GM12878 (cell line): Measurements from ENCODE around the gene MYLK4. TPM values are rescaled to one million over a fixed set of nuclear protein-coding genes. Genes with fewer than 3 reads are reported as not detected.

Source experiments
- ATAC-seq: fragments of 200-7000 bp; cut with Tn5 transposase; 3 replicates; pipeline ENCODE4 v1.9.1; 2020; ENCODE audit warnings: mild to moderate bottlenecking, moderate library complexity
- BruUV-seq: library from RNA; stranded (reverse); fragments of 400-500 nt; replicated peaks from 2 replicates; lab custom pipeline; 2021; lab: Mats Ljungman, UMichigan
- CTCF ChIA-PET: fragments of 300-600 bp; sonication (Branson Sonifier 250); formaldehyde crosslinking; extraction: SDS; loops from one replicate; lab custom pipeline; 2021; ENCODE audit warnings: inconsistent platforms; lab: Yijun Ruan, JAX
- POLR2A ChIA-PET: fragments of 350-600 bp; formaldehyde crosslinking; extraction: SDS; loops from one replicate; lab custom pipeline; 2021; ENCODE audit warnings: inconsistent platforms; lab: Charles Lee
- RAD21 ChIA-PET: fragments of 300-600 bp; sonication (Branson Sonifier 250); formaldehyde crosslinking; loops from one replicate; lab custom pipeline; 2023; ENCODE audit warnings: antibody characterized with exemption; ENCODE audit not compliant: unreplicated experiment; lab: Charles Lee
- SMC1A ChIA-PET: fragments of 300-600 bp; sonication (Branson Sonifier 250); formaldehyde crosslinking; loops from one replicate; lab custom pipeline; 2023; ENCODE audit not compliant: unreplicated experiment, uncharacterized antibody; lab: Charles Lee
- DNase-seq: peaks from one replicate; pipeline ENCODE4 v3.0.0-alpha.2; 2011; ENCODE audit warnings: low read depth, low spot score
- FAIRE-seq: peaks from 3 replicates; lab custom pipeline; 2011; peaks lifted over from hg19 to GRCh38; lab: Jason Lieb, UNC
- H2AFZ ChIP-seq: 2 replicates; pipeline ENCODE4 v1.6.0; 2011; ENCODE audit warnings: low read depth, low read length, control low read depth; ENCODE audit not compliant: control insufficient read depth
- H3K27ac ChIP-seq: 2 replicates; pipeline ENCODE4 v1.5.1; 2011; ENCODE audit warnings: control low read depth; ENCODE audit not compliant: control insufficient read depth, insufficient read depth
- H3K27me3 ChIP-seq, 2 experiments: replicated peaks in 1 of 2; 2 replicates each; pipeline versions ENCODE4 v1.6.0 to v1.6.1; 2011; ENCODE audit warnings: low read length in 1 of 2; ENCODE audit not compliant: control insufficient read depth in 2 of 2, insufficient read depth in 2 of 2
- H3K36me3 ChIP-seq, 2 experiments: 2 replicates each; pipeline ENCODE4 v1.5.1; 2011; ENCODE audit warnings: low read length in 1 of 2; ENCODE audit not compliant: control insufficient read depth in 2 of 2, insufficient read depth in 2 of 2
- H3K4me1 ChIP-seq: 2 replicates; pipeline ENCODE4 v1.6.1; 2011; ENCODE audit warnings: mild to moderate bottlenecking, low read length, moderate library complexity, mixed read lengths; ENCODE audit not compliant: control insufficient read depth, insufficient read depth
- H3K4me2 ChIP-seq: 2 replicates; pipeline ENCODE4 v1.6.0; 2011; ENCODE audit warnings: control low read depth; ENCODE audit not compliant: control insufficient read depth, insufficient read depth
- H3K4me3 ChIP-seq: fragments of 200-600 bp; sonication (generic); 2 replicates; pipeline ENCODE4 v1.5.1; 2016
- H3K79me2 ChIP-seq: 2 replicates; pipeline ENCODE4 v1.6.0; 2011; ENCODE audit warnings: low read length; ENCODE audit not compliant: control insufficient read depth, insufficient read depth
- H3K9ac ChIP-seq: 2 replicates; pipeline ENCODE4 v1.8.0; 2011; ENCODE audit warnings: low read length, control low read depth, mixed read lengths; ENCODE audit not compliant: control insufficient read depth, insufficient read depth
- H3K9me3 ChIP-seq: replicated peaks from 3 replicates; pipeline ENCODE4 v1.5.1; 2011; ENCODE audit warnings: mild to moderate bottlenecking, low read length; ENCODE audit not compliant: control insufficient read depth, insufficient read depth
- H4K20me1 ChIP-seq: 2 replicates; pipeline ENCODE4 v1.6.0; 2011; ENCODE audit not compliant: control insufficient read depth, insufficient read depth
- ATF7 ChIP-seq: fragments of 450-650 bp; IDR thresholded peaks from 2 replicates; pipeline ENCODE4 v1.6.1; 2016; ENCODE audit warnings: low read depth, mild to moderate bottlenecking
- BCLAF1 ChIP-seq: fragments of 450-650 bp; IDR thresholded peaks from 2 replicates; pipeline ENCODE4 v1.6.1; 2017; ENCODE audit warnings: antibody characterized with exemption, mild to moderate bottlenecking, moderate library complexity
- CEBPB ChIP-seq, 2 experiments: fragments of 150-350 bp in 1 of 2; IDR thresholded peaks; 2 replicates each; pipeline ENCODE4 v1.6.1; 2012 to 2014; ENCODE audit warnings: low read depth in 2 of 2, low read length in 2 of 2, borderline replicate concordance in 1 of 2, inconsistent platforms in 1 of 2
- CHD4 ChIP-seq: fragments of 200-600 bp; sonication (generic); IDR thresholded peaks from 2 replicates; pipeline ENCODE4 v1.6.1; 2016; ENCODE audit warnings: mild to moderate bottlenecking
- CREB1 ChIP-seq: IDR thresholded peaks from 2 replicates; pipeline ENCODE4 v1.6.1; 2012; ENCODE audit warnings: low read depth, mild to moderate bottlenecking, inconsistent platforms
- ESRRA ChIP-seq: IDR thresholded peaks from 2 replicates; pipeline ENCODE4 v1.6.1; 2012; ENCODE audit warnings: mild to moderate bottlenecking, low read length, improper control_type of control experiment
- MTA3 ChIP-seq: IDR thresholded peaks from 2 replicates; pipeline ENCODE4 v1.6.1; 2012; ENCODE audit warnings: low read length, inconsistent platforms, borderline replicate concordance
- MXI1 ChIP-seq: fragments of 150-350 bp; IDR thresholded peaks from 2 replicates; pipeline ENCODE4 v1.6.1; 2011; ENCODE audit warnings: low read depth, mild to moderate bottlenecking, inconsistent platforms, low read length, improper control_type of control experiment
- POU2F2 ChIP-seq: IDR thresholded peaks from 3 replicates; pipeline ENCODE4 v1.6.1; 2011; ENCODE audit warnings: low read depth, mild to moderate bottlenecking, low read length, borderline replicate concordance
- RAD51 ChIP-seq: fragments of 450-650 bp; IDR thresholded peaks from 2 replicates; pipeline ENCODE4 v1.6.1; 2016; ENCODE audit warnings: moderate library complexity, mild to moderate bottlenecking, inconsistent platforms
- SMARCA5 ChIP-seq: fragments of 450-650 bp; IDR thresholded peaks from 2 replicates; pipeline ENCODE4 v1.6.1; 2017; ENCODE audit warnings: mild to moderate bottlenecking
- SP1 ChIP-seq: IDR thresholded peaks from one replicate; pipeline ENCODE4 v1.6.1; 2011; ENCODE audit warnings: low read depth, low read length
- TCF12 ChIP-seq: IDR thresholded peaks from 2 replicates; pipeline ENCODE4 v1.6.1; 2011; ENCODE audit warnings: low read depth, mild to moderate bottlenecking, low read length
- ZNF217 ChIP-seq: fragments of 450-650 bp; IDR thresholded peaks from 2 replicates; pipeline ENCODE4 v1.6.1; 2017; ENCODE audit warnings: antibody characterized with exemption, mild to moderate bottlenecking
- ZNF687 ChIP-seq: fragments of 450-650 bp; IDR thresholded peaks from 2 replicates; pipeline ENCODE4 v1.6.1; 2017; ENCODE audit warnings: mild to moderate bottlenecking, moderate library complexity
- WGBS: methylation state at CpG from one replicate; pipeline ENCODE4 v1.1.6; 2016; ENCODE audit warnings: low lambda C conversion rate; ENCODE audit not compliant: insufficient replicate concordance, insufficient coverage; ENCODE audit errors: missing lambda C conversion rate; 5-methylcytosine and 5-hydroxymethylcytosine counted together
- in situ Hi-C: fragments of 300-500 bp; cut with MboI; formaldehyde crosslinking; loops from 9 replicates; pipeline ENCODE4 v1.14.3; 2018; ENCODE audit warnings: mixed read lengths
- intact Hi-C: fragments of 100-400 bp; cut with micrococcal nuclease; formaldehyde crosslinking; loops from one replicate; pipeline ENCODE4 v1.14.2; 2022; ENCODE audit not compliant: unreplicated experiment
- polyA plus RNA-seq, 11 experiments: library from polyadenylated mRNA; depleted of rRNA in 4 of 11; unstranded in 6 of 11; stranded (reverse) in 5 of 11; fragments of >200 nt; fragmentation: Nextera tagmentation in 4 of 11; fragmentation: Illumina TruSeq in 1 of 11; extraction: Ambion mirVana in 4 of 11; extraction: Trizol in 1 of 11; gene quantifications; 1 replicate in 1 of 11; 2 replicates in 10 of 11; pipeline versions ENCODE4 v1.2.1 to v1.2.3, GENCODE V29; 2011 to 2016; ENCODE audit warnings: inconsistent platforms in 2 of 11, missing spikeins in 2 of 11, low read depth in 1 of 11
- total RNA-seq, 4 experiments: library from RNA; depleted of rRNA in 3 of 4; stranded (reverse); fragments of >200 nt in 3 of 4; fragmentation: Illumina TruSeq in 1 of 4; extraction: Trizol in 1 of 4; gene quantifications; 2 replicates each; pipeline versions ENCODE4 v1.2.1 to v1.2.3, GENCODE V29; 2013 to 2021
- TF ChIP-seq, protein P1 (sequence below): fragments of 450-650 bp; IDR thresholded peaks from 2 replicates; pipeline ENCODE4 v1.6.1; 2017; ENCODE audit warnings: borderline replicate concordance
- TF ChIP-seq, protein P2 (sequence below): fragments of 450-650 bp; IDR thresholded peaks from 2 replicates; pipeline ENCODE4 v1.6.1; 2014; ENCODE audit warnings: mild to moderate bottlenecking

MYLK4 gene
- total and polyA plus RNA-seq, 10 of the 15 experiments (the other 5 are each of a cell fraction or from before 2014, with no cell fraction given), result under 0.01 to 0.09 (median 0.05) TPM; not detected in 1

GRCh38 chr6:2646346-2646745, 104.4 kb downstream of the MYLK4 start:
- FAIRE-seq (no peak), ATAC-seq (no peak), DNase-seq (no peak)
- intact Hi-C loops (no loop called here), in situ Hi-C loops (no loop called here)
- Histone ChIP-seq H3K4me2 (no peak overlapping the region), H3K36me3 (no peaks in the 10 kb centered on the region), H3K79me2 (no peaks in the 10 kb centered on the region), H3K4me1 (peaks cover 2% of the 10 kb centered on the region; the same call in 1 of the 2 replicates), H3K4me3 (no peak overlapping the region), H3K9me3 (no peaks in the 10 kb centered on the region), H3K27me3 (peaks cover 4 to 8% of the 10 kb centered on the region in 2 experiments; a peak in 3 of 4 replicates), H2AFZ (no peak overlapping the region), H3K9ac (no peak overlapping the region), H3K27ac (no peak overlapping the region), H4K20me1 (no peaks in the 10 kb centered on the region)
- CTCF ChIA-PET, result interaction anchor here (0.7 to 3.0 kb wide), 4 partner anchors 11 to 104 kb away, joined by 3 to 16 read pairs (median 4); partner anchors contain the start of gene MYLK4
- RAD21 ChIA-PET, result interaction anchor here (1.3 to 1.7 kb wide), 2 partner anchors 11 to 12 kb away, joined by 3 to 6 read pairs; no protein-coding TSS in a partner anchor
- SMC1A ChIA-PET, result no interaction called here
- POLR2A ChIA-PET, result no interaction called here
- 0% methylated on average over 3 of the region's 3 CpGs for WGBS
- BruUV-seq, result no TSS peak
- no peak for TF ChIP-seq MTA3
- no peak for TF ChIP-seq ESRRA
- TF ChIP-seq, protein P1, sequence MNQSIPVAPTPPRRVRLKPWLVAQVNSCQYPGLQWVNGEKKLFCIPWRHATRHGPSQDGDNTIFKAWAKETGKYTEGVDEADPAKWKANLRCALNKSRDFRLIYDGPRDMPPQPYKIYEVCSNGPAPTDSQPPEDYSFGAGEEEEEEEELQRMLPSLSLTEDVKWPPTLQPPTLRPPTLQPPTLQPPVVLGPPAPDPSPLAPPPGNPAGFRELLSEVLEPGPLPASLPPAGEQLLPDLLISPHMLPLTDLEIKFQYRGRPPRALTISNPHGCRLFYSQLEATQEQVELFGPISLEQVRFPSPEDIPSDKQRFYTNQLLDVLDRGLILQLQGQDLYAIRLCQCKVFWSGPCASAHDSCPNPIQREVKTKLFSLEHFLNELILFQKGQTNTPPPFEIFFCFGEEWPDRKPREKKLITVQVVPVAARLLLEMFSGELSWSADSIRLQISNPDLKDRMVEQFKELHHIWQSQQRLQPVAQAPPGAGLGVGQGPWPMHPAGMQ, result no peak
- TF ChIP-seq, protein P2, sequence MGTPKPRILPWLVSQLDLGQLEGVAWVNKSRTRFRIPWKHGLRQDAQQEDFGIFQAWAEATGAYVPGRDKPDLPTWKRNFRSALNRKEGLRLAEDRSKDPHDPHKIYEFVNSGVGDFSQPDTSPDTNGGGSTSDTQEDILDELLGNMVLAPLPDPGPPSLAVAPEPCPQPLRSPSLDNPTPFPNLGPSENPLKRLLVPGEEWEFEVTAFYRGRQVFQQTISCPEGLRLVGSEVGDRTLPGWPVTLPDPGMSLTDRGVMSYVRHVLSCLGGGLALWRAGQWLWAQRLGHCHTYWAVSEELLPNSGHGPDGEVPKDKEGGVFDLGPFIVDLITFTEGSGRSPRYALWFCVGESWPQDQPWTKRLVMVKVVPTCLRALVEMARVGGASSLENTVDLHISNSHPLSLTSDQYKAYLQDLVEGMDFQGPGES, result no peak
- TF ChIP-seq CREB1, result no peak
- no peak for TF ChIP-seq SMARCA5
- no peak for TF ChIP-seq CEBPB (IDR thresholded peaks at IDR 0.05; ENCODE audit: borderline replicate concordance in 1 of 2, low read depth in 2 of 2, low read length in 2 of 2)
- TF ChIP-seq MXI1, result no peak
- no peak for TF ChIP-seq ZNF217
- no peak for TF ChIP-seq TCF12
- TF ChIP-seq POU2F2, result no peak
- no peak for TF ChIP-seq RAD51
- TF ChIP-seq BCLAF1, result no peak
- TF ChIP-seq ATF7, result no peak
- TF ChIP-seq SP1, result no peak
- TF ChIP-seq ZNF687, result no peak
- no peak for TF ChIP-seq CHD4
